ENCODE data around the gene WDR81. TPM values are rescaled to one million over a fixed set of nuclear protein-coding genes. Genes with fewer than 3 reads are reported as not detected.

WDR81 gene
- total and polyA plus RNA-seq, 4 donors = 26.0 to 51.9 (median 33.2) TPM

DNA sequence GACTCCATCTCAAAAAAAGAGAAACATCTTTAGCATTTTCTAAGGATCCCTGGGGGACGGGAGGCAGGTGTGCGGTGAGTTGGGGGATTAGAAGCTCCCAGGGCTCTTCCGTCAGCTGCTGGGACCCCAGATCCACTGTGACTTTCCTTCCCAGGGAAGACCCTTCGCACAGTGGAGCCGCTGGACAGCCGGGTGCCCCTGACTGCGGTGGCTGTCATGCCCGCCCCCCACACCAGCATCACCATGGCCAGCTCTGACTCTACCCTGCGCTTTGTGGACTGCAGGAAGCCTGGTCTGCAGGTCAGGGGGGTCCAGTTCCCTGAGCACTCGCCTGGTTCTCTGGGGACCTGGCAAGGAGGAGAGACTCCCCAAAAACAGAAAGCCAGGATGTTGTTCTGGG, 10.9 kb downstream of the WDR81 start:
- Histone ChIP-seq H3K36me3 (ENCODE audit: control insufficient read depth in 4 of 4, insufficient read depth in 4 of 4, low read length in 4 of 4) (peaks cover 0 to 57% (median 9%) of the 10 kb centered on the region in 4 donors), H3K4me1 (ENCODE audit: control insufficient read depth in 5 of 5, insufficient read depth in 5 of 5, low read length in 5 of 5) (peaks cover 0 to 11% (median 4%) of the 10 kb centered on the region in 5 donors), H3K27me3 (ENCODE audit: control insufficient read depth in 3 of 3, insufficient read depth in 3 of 3, low read length in 2 of 3) (no peaks in the 10 kb centered on the region), H3K9me3 (ENCODE audit: control insufficient read depth in 4 of 4, insufficient read depth in 3 of 4, low read length in 3 of 4) (no peaks in the 10 kb centered on the region), H3K27ac (ENCODE audit: low read depth in 1 of 2, low read length in 1 of 2) (no peak overlapping the region), H3K4me3 (no peak overlapping the region), H3K9ac (ENCODE audit: insufficient read depth in 1 of 2, low read length in 2 of 2) (no peak overlapping the region)
- TF ChIP-seq, protein P1, sequence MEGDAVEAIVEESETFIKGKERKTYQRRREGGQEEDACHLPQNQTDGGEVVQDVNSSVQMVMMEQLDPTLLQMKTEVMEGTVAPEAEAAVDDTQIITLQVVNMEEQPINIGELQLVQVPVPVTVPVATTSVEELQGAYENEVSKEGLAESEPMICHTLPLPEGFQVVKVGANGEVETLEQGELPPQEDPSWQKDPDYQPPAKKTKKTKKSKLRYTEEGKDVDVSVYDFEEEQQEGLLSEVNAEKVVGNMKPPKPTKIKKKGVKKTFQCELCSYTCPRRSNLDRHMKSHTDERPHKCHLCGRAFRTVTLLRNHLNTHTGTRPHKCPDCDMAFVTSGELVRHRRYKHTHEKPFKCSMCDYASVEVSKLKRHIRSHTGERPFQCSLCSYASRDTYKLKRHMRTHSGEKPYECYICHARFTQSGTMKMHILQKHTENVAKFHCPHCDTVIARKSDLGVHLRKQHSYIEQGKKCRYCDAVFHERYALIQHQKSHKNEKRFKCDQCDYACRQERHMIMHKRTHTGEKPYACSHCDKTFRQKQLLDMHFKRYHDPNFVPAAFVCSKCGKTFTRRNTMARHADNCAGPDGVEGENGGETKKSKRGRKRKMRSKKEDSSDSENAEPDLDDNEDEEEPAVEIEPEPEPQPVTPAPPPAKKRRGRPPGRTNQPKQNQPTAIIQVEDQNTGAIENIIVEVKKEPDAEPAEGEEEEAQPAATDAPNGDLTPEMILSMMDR (IDR thresholded peaks at IDR 0.05; ENCODE audit: control extremely low read depth, extremely low read depth) = no peak
- DNase-seq (no peak), ATAC-seq (ENCODE audit: insufficient read depth, low FRiP score) (no peak)
- 98% methylated on average over 10 of the region's 10 CpGs for WGBS, 2 donors

DNA sequence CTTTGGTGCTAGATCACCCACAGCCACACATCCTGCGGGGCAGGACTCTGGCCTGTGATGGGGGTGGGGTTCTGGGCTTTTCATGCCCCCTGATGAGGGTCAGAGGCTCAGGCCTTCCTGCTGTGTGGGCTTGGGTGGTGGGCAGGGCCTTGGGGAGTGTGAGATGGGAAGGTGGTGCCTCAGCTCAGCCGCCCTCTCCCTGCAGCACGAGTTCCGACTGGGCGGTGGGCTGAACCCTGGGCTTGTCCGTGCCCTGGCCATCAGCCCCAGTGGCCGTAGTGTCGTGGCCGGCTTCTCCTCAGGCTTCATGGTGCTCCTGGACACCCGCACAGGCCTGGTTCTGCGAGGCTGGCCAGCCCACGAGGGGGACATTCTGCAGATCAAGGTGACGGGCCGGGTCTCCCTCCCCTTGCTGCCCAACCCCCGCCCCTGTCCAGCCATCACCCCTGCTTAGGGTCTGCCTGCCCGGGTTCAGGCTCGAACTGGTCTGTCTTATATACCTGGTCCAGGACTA, 11.4 kb downstream of the WDR81 start:
- Histone ChIP-seq H3K4me1 (ENCODE audit: control insufficient read depth in 5 of 5, insufficient read depth in 5 of 5, low read length in 5 of 5) (peaks cover 0 to 8% (median 4%) of the 10 kb centered on the region in 5 donors), H3K9ac (ENCODE audit: insufficient read depth in 1 of 2, low read length in 2 of 2) (no peak overlapping the region), H3K27ac (ENCODE audit: low read depth in 1 of 2, low read length in 1 of 2) (no peak overlapping the region), H3K4me3 (no peak overlapping the region), H3K36me3 (ENCODE audit: control insufficient read depth in 4 of 4, insufficient read depth in 4 of 4, low read length in 4 of 4) (peaks cover 0 to 52% (median 9%) of the 10 kb centered on the region in 4 donors), H3K9me3 (ENCODE audit: control insufficient read depth in 4 of 4, insufficient read depth in 3 of 4, low read length in 3 of 4) (no peaks in the 10 kb centered on the region), H3K27me3 (ENCODE audit: control insufficient read depth in 3 of 3, insufficient read depth in 3 of 3, low read length in 2 of 3) (no peaks in the 10 kb centered on the region)
- WGBS, 2 donors = 92% methylated on average over 16 to 17 of the region's 17 CpGs
- TF ChIP-seq, protein P1 (IDR thresholded peaks at IDR 0.05; ENCODE audit: control extremely low read depth, extremely low read depth) = no peak
- DNase-seq (no peak), ATAC-seq (ENCODE audit: insufficient read depth, low FRiP score) (no peak)

DNA sequence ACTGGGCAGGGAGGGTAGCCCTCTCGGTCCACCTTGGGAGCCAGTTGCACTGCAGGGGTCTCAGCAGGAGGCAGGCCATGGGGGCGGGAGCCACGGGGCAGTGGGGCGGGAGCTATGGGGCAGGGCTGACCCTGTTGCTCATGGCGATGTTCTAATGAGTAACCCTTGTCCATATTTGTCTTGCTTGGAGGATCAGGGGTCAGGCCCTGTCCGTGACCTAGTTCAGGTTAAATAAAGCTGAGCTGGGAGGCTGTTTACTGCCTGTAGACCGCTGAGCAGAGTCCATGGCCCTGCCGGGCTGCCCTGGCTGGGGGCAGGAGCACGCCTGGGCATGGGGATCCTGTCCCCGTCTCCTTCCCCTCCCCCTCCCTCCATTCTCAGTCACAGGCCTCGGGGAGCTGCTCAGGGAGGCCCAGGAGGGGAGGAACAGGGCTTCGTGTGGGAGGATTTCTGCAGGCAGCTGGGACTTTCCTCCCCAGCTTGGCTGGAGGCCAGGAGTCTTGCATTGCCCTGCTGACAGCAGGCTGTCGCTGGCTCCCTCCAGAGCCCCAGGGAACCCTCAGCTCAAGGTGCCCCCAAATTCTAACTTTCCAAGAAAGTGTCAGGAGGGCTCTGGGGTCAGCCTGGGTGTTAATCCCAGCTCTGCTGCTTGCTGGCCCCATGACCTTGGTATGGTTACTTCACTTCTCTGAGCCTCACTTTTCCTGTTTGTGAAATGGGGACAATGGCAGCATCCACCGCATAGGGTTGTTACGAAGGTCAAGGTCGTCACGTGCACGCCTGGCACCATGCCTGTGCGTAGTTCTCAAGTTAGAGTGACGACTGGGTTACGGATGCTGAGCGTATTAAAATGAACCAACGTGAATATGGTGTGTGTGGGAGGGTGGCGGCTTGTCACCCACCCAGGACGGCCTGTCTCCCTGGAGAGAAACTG, 12.1 kb downstream of the WDR81 start:
- DNase-seq (peak in 2 of 3 donors; percentile 25 to 45), ATAC-seq (ENCODE audit: insufficient read depth, low FRiP score) (peak; percentile 24)
- H3K27me3 ChIP-seq (ENCODE audit: control insufficient read depth in 3 of 3, insufficient read depth in 3 of 3, low read length in 2 of 3) = no peaks in the 10 kb centered on the region
- no peak overlapping the region for H3K4me3 ChIP-seq
- 67 to 70% methylated on average over 25 of the region's 25 CpGs for WGBS, 2 donors
- no peak overlapping the region for H3K9ac ChIP-seq (ENCODE audit: insufficient read depth in 1 of 2, low read length in 2 of 2)
- peaks cover 0 to 8% (median 4%) of the 10 kb centered on the region in 5 donors for H3K4me1 ChIP-seq (ENCODE audit: control insufficient read depth in 5 of 5, insufficient read depth in 5 of 5, low read length in 5 of 5)
- TF ChIP-seq, protein P1 (IDR thresholded peaks at IDR 0.05; ENCODE audit: control extremely low read depth, extremely low read depth) = no peak
- peak overlapping the region in 1 of 2 donors; percentile 13 for H3K27ac ChIP-seq (ENCODE audit: low read depth in 1 of 2, low read length in 1 of 2)
- peaks cover 0 to 49% (median 9%) of the 10 kb centered on the region in 4 donors for H3K36me3 ChIP-seq (ENCODE audit: control insufficient read depth in 4 of 4, insufficient read depth in 4 of 4, low read length in 4 of 4)
- no peaks in the 10 kb centered on the region for H3K9me3 ChIP-seq (ENCODE audit: control insufficient read depth in 4 of 4, insufficient read depth in 3 of 4, low read length in 3 of 4)

Data from lung (tissue), 12 donors.